Esophagus muscularis mucosa (tissue), 4 donors: ENCODE data around the gene FILIP1L. TPM values are rescaled to one million over a fixed set of nuclear protein-coding genes. Genes with fewer than 3 reads are reported as not detected.

Experiments used
- DNase-seq: peaks from one replicate; pipeline ENCODE4 v3.0.0-alpha.2; 2017; ENCODE audit errors: extremely low spot score
- H3K27ac ChIP-seq, 4 donors: fragments of 200-600 bp; sonication (generic); replicated peaks in 1 of 4; 1 replicate in 3 of 4; 2 replicates in 1 of 4; pipeline ENCODE4 v1.5.1; 2016 to 2019; ENCODE audit warnings: mild to moderate bottlenecking in 1 of 4
- H3K27me3 ChIP-seq, 4 donors: fragments of 200-600 bp; sonication (generic); one replicate each; pipeline versions ENCODE4 v1.5.1 to v1.6.0; 2016 to 2019
- H3K36me3 ChIP-seq, 4 donors: fragments of 200-600 bp; sonication (generic); one replicate each; pipeline ENCODE4 v1.5.1; 2016 to 2019
- H3K4me1 ChIP-seq, 4 donors: fragments of 200-600 bp; sonication (generic); one replicate each; pipeline ENCODE4 v1.5.1; 2016 to 2019
- H3K4me3 ChIP-seq, 4 donors: fragments of 200-600 bp; sonication (generic); 1 replicate in 2 of 4; 2 replicates in 2 of 4; pipeline ENCODE4 v1.5.1; 2016 to 2019; ENCODE audit warnings: mild to moderate bottlenecking in 4 of 4, moderate library complexity in 1 of 4
- H3K9me3 ChIP-seq, 4 donors: fragments of 200-600 bp; sonication (generic); 1 replicate in 3 of 4; 2 replicates in 1 of 4; pipeline ENCODE4 v1.5.1; 2016 to 2019
- EP300 ChIP-seq: sonication (generic); formaldehyde crosslinking; IDR thresholded peaks from one replicate; pipeline ENCODE4 v1.6.1; 2017; ENCODE audit warnings: antibody characterized with exemption
- POLR2A ChIP-seq: fragments of 450-650 bp; IDR thresholded peaks from one replicate; pipeline ENCODE4 v1.6.1; 2017; ENCODE audit warnings: antibody characterized with exemption, moderate library complexity, mild to moderate bottlenecking, low read depth
- POLR2AphosphoS5 ChIP-seq, 2 donors: sonication (generic); formaldehyde crosslinking; IDR thresholded peaks; one replicate each; pipeline ENCODE4 v1.6.1; 2017; ENCODE audit warnings: antibody characterized with exemption in 2 of 2
- WGBS: methylation state at CpG from one replicate; pipeline ENCODE4 v1.1.5; 2018; 5-methylcytosine and 5-hydroxymethylcytosine counted together
- intact Hi-C: fragments of 100-400 bp; cut with DNase I; formaldehyde crosslinking; loops from one replicate; pipeline ENCODE4 v1.15.1; 2023
- total RNA-seq, 4 donors: library from RNA; depleted of rRNA; stranded (reverse); fragments of >200 nt; gene quantifications; one replicate each; pipeline versions ENCODE4 v1.1.0 to v1.2.1, GENCODE V29; 2016
- TF ChIP-seq, protein P1 (sequence below), 3 experiments: fragments of 200-600 bp in 2 of 3; fragments of 450-650 bp in 1 of 3; sonication (generic) in 2 of 3; IDR thresholded peaks; one replicate each; pipeline ENCODE4 v1.5.1; 2017 to 2019; ENCODE audit warnings: antibody characterized with exemption in 3 of 3, mild to moderate bottlenecking in 2 of 3, moderate library complexity in 1 of 3

FILIP1L gene
- total RNA-seq, 4 donors from 2014 or later = 120 to 134 (median 127) TPM

DNA sequence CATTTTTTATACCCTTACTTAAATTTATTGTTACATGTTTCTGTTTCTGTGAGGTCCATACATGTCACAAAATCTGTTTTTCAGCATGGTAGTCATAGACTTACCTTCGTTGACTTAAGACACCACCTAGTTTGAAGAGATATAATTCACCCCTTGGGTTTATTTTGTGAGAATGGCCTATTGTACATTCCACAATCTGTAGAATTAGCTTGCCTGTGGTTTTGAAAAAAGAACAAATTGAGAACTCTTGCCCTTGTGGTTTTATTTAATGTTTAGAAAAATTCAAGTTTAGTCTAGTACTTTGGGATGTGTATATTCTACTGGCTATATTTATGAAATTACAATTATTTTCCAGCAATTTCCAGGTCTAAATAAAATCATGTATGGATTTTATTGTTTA lies 31.6 kb downstream of the FILIP1L start:
- Histone ChIP-seq H3K27ac (no peak overlapping the region), H3K36me3 (no peaks in the 10 kb centered on the region), H3K9me3 (no peaks in the 10 kb centered on the region), H3K4me3 (no peak overlapping the region), H3K27me3 (no peaks in the 10 kb centered on the region), H3K4me1 (peaks cover 12 to 48% (median 39%) of the 10 kb centered on the region in 4 donors)
- DNase-seq = no peak
- intact Hi-C loops = no loop called here
- WGBS = 94% methylated on average over 1 of the region's 1 CpG
- no peak for TF ChIP-seq POLR2AphosphoS5 (IDR thresholded peaks at IDR 0.05)
- no peak for TF ChIP-seq EP300
- TF ChIP-seq POLR2A = no peak
- TF ChIP-seq, protein P1, sequence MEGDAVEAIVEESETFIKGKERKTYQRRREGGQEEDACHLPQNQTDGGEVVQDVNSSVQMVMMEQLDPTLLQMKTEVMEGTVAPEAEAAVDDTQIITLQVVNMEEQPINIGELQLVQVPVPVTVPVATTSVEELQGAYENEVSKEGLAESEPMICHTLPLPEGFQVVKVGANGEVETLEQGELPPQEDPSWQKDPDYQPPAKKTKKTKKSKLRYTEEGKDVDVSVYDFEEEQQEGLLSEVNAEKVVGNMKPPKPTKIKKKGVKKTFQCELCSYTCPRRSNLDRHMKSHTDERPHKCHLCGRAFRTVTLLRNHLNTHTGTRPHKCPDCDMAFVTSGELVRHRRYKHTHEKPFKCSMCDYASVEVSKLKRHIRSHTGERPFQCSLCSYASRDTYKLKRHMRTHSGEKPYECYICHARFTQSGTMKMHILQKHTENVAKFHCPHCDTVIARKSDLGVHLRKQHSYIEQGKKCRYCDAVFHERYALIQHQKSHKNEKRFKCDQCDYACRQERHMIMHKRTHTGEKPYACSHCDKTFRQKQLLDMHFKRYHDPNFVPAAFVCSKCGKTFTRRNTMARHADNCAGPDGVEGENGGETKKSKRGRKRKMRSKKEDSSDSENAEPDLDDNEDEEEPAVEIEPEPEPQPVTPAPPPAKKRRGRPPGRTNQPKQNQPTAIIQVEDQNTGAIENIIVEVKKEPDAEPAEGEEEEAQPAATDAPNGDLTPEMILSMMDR (IDR thresholded peaks at IDR 0.05) = no peak

GRCh38 chr3:100081986-100082692 lies 32.2 kb downstream of the FILIP1L start:
- H3K27me3 ChIP-seq = no peaks in the 10 kb centered on the region
- H3K4me3 ChIP-seq = no peak overlapping the region
- H3K36me3 ChIP-seq = no peaks in the 10 kb centered on the region
- H3K27ac ChIP-seq = no peak overlapping the region
- peaks cover 17 to 50% (median 39%) of the 10 kb centered on the region in 4 donors for H3K4me1 ChIP-seq
- intact Hi-C loops = no loop called here
- TF ChIP-seq, protein P1 (IDR thresholded peaks at IDR 0.05) = no peak
- TF ChIP-seq POLR2AphosphoS5 (IDR thresholded peaks at IDR 0.05) (no peak), POLR2A (no peak), EP300 (no peak)
- H3K9me3 ChIP-seq = no peaks in the 10 kb centered on the region
- 65% methylated on average over 2 of the region's 2 CpGs for WGBS
- no peak for DNase-seq

DNA sequence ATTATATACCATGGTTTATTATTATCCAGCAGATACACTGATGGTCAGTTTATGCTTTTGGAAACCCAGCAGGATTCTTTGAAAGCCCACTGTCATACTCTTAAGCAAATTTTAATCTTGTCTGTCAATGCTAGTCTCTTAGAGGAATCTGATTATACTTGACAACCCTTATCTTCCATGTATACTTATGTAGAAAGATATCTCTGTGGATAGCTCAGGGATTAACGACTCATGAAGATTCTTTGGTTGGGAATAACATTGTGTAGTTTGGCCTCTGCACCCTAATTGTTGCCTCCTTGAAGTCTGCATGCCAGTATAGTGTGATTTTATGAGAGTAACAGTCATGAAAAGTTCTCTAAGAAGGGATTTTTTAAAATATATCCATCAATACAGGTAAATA lies 33.0 kb downstream of the FILIP1L start:
- peaks cover 18 to 50% (median 39%) of the 10 kb centered on the region in 4 donors for H3K4me1 ChIP-seq
- no peaks in the 10 kb centered on the region for H3K36me3 ChIP-seq
- no peaks in the 10 kb centered on the region for H3K27me3 ChIP-seq
- intact Hi-C loops = no loop called here
- DNase-seq = no peak
- TF ChIP-seq, protein P1 (IDR thresholded peaks at IDR 0.05) = no peak
- TF ChIP-seq POLR2A = no peak
- TF ChIP-seq EP300 = no peak
- no peak for TF ChIP-seq POLR2AphosphoS5 (IDR thresholded peaks at IDR 0.05)
- H3K9me3 ChIP-seq = no peaks in the 10 kb centered on the region
- H3K4me3 ChIP-seq = no peak overlapping the region
- WGBS = 45% methylated on average over 1 of the region's 1 CpG
- peak overlapping the region in 3 of 4 donors; percentile 13 to 42 (median 18) for H3K27ac ChIP-seq

GRCh38 chr3:100080573-100080972 lies 33.7 kb downstream of the FILIP1L start:
- peak overlapping the region; percentile 8 to 49 (median 30) for H3K27ac ChIP-seq
- TF ChIP-seq POLR2AphosphoS5 (IDR thresholded peaks at IDR 0.05) = no peak
- TF ChIP-seq EP300 = no peak
- TF ChIP-seq POLR2A = no peak
- TF ChIP-seq, protein P1 (IDR thresholded peaks at IDR 0.05) = no peak
- 56% methylated on average over 2 of the region's 2 CpGs for whole genome bisulfite sequencing
- H3K4me3 ChIP-seq = no peak overlapping the region
- no peaks in the 10 kb centered on the region for H3K36me3 ChIP-seq
- intact Hi-C loops = no loop called here
- H3K9me3 ChIP-seq = no peaks in the 10 kb centered on the region
- H3K4me1 ChIP-seq = peaks cover 22 to 46% (median 37%) of the 10 kb centered on the region in 4 donors
- no peak for DNase-seq
- no peaks in the 10 kb centered on the region for H3K27me3 ChIP-seq
